Measurements from ENCODE around the gene PKD1L1.

PKD1L1 gene

DNA sequence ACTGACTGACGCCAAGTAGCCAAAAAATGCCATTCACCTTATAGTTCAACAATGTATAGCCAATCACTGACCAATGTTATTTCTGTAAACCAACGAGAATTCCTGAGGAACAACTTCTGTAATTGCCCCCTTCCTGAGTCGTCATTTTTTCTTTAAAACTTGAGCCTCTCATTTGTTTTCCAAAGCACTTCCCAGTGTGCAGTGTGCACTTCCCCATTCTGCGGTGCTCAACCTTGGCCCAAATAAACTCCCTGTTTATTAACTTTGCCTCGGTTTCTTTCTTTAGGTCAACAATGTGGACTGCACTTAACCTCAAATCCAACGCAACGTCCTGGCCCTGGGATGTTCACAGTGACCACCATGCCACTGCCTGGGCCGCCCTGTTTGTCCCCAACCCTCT is 15.1 kb downstream of the PKD1L1 start:
- TF ChIP-seq, protein P1, sequence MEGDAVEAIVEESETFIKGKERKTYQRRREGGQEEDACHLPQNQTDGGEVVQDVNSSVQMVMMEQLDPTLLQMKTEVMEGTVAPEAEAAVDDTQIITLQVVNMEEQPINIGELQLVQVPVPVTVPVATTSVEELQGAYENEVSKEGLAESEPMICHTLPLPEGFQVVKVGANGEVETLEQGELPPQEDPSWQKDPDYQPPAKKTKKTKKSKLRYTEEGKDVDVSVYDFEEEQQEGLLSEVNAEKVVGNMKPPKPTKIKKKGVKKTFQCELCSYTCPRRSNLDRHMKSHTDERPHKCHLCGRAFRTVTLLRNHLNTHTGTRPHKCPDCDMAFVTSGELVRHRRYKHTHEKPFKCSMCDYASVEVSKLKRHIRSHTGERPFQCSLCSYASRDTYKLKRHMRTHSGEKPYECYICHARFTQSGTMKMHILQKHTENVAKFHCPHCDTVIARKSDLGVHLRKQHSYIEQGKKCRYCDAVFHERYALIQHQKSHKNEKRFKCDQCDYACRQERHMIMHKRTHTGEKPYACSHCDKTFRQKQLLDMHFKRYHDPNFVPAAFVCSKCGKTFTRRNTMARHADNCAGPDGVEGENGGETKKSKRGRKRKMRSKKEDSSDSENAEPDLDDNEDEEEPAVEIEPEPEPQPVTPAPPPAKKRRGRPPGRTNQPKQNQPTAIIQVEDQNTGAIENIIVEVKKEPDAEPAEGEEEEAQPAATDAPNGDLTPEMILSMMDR (IDR thresholded peaks at IDR 0.05; ENCODE audit: poor library complexity, severe bottlenecking), result no peak
- Histone ChIP-seq H3K27ac (ENCODE audit: poor library complexity, severe bottlenecking) (no peak overlapping the region), H3K27me3 (ENCODE audit: insufficient read depth, poor library complexity, severe bottlenecking) (no peaks in the 10 kb centered on the region), H3K36me3 (ENCODE audit: low read depth) (no peaks in the 10 kb centered on the region), H3K4me1 (ENCODE audit: insufficient read depth, poor library complexity, severe bottlenecking) (no peaks in the 10 kb centered on the region), H3K9me3 (ENCODE audit: severe bottlenecking) (no peaks in the 10 kb centered on the region), H3K4me3 (ENCODE audit: severe bottlenecking) (no peak overlapping the region)
- ATAC-seq (ENCODE audit: low read depth), result no peak
- no peak for DNase-seq (ENCODE audit: low spot score)

DNA sequence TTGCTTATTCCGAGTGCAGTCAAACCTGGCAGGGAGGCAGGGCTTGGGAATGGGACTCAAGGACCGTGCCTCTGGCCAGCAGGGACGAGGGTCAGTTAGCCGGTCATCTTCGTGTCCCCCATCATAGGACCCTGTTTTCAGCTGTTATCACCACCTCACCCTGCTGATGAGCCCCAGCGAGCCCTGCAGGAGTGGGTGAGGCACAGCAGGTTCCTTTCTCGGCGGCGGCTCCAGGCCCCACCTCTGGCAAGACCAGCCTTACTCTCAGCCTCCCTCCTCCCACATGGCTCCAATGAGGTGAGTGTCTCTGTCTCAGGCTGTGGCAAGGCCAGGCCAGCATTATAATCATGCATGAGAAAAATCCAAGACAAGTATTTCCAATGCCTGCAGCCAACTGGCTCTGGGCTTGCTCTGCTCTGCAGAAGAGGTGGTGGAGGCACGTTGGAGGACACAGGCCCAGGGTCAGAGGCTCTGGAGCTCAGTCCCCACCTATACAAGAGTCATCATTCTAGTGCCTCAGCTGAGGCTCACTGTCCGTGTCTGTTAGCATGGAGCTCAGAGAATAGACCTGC is 15.7 kb downstream of the PKD1L1 start:
- Histone ChIP-seq H3K36me3 (ENCODE audit: low read depth) (no peaks in the 10 kb centered on the region), H3K27ac (ENCODE audit: poor library complexity, severe bottlenecking) (no peak overlapping the region), H3K4me1 (ENCODE audit: insufficient read depth, poor library complexity, severe bottlenecking) (no peaks in the 10 kb centered on the region), H3K9me3 (ENCODE audit: severe bottlenecking) (no peaks in the 10 kb centered on the region), H3K27me3 (ENCODE audit: insufficient read depth, poor library complexity, severe bottlenecking) (no peaks in the 10 kb centered on the region), H3K4me3 (ENCODE audit: severe bottlenecking) (no peak overlapping the region)
- no peak for DNase-seq (ENCODE audit: low spot score)
- TF ChIP-seq, protein P1 (IDR thresholded peaks at IDR 0.05; ENCODE audit: poor library complexity, severe bottlenecking), result no peak
- no peak for ATAC-seq (ENCODE audit: low read depth)

- ATAC-seq (ENCODE audit: low read depth) (no peak; the same call in 2 of the 3 replicates), DNase-seq (ENCODE audit: low spot score) (no peak)
- Histone ChIP-seq H3K4me3 (ENCODE audit: severe bottlenecking) (no peak overlapping the region), H3K9me3 (ENCODE audit: severe bottlenecking) (no peaks in the 10 kb centered on the region), H3K27me3 (ENCODE audit: insufficient read depth, poor library complexity, severe bottlenecking) (no peaks in the 10 kb centered on the region), H3K36me3 (ENCODE audit: low read depth) (no peaks in the 10 kb centered on the region), H3K4me1 (ENCODE audit: insufficient read depth, poor library complexity, severe bottlenecking) (no peaks in the 10 kb centered on the region), H3K27ac (ENCODE audit: poor library complexity, severe bottlenecking) (no peak overlapping the region)
- TF ChIP-seq, protein P1 (IDR thresholded peaks at IDR 0.05; ENCODE audit: poor library complexity, severe bottlenecking), result no peak
Observed at GRCh38 chr7:47932016-47932415, 16.2 kb downstream of the PKD1L1 start.

- TF ChIP-seq, protein P1 (IDR thresholded peaks at IDR 0.05; ENCODE audit: poor library complexity, severe bottlenecking), result no peak
- H3K9me3 ChIP-seq (ENCODE audit: severe bottlenecking), result no peaks in the 10 kb centered on the region
- no peaks in the 10 kb centered on the region for H3K36me3 ChIP-seq (ENCODE audit: low read depth)
- H3K27me3 ChIP-seq (ENCODE audit: insufficient read depth, poor library complexity, severe bottlenecking), result no peaks in the 10 kb centered on the region
- DNase-seq (ENCODE audit: low spot score) (no peak), ATAC-seq (ENCODE audit: low read depth) (no peak)
- no peak overlapping the region for H3K27ac ChIP-seq (ENCODE audit: poor library complexity, severe bottlenecking)
- H3K4me1 ChIP-seq (ENCODE audit: insufficient read depth, poor library complexity, severe bottlenecking), result no peaks in the 10 kb centered on the region
- H3K4me3 ChIP-seq (ENCODE audit: severe bottlenecking), result no peak overlapping the region
Observed at GRCh38 chr7:47931005-47932004, 17.0 kb downstream of the PKD1L1 start.
